ENCODE results near the gene CHIT1.

Gene CHIT1

GRCh38 chr1:203187689-203188264 lies 41.7 kb downstream of the CHIT1 start:
- no peak for DNase-seq

GRCh38 chr1:203187304-203187685 lies 42.2 kb downstream of the CHIT1 start:
- no peak for DNase-seq

GRCh38 chr1:203186446-203187303 lies 42.8 kb downstream of the CHIT1 start, which contains the start of gene CHI3L1:
Gene CHI3L1, minus strand, starts transcription at chr1:203186704. Its CDS starts 81 bp downstream, at chr1:203186623.
- DNase-seq = no peak

- DNase-seq = no peak
These were observed 43.4 kb downstream of the CHIT1 start for GRCh38 chr1:203186091-203186445.

GRCh38 chr1:203185585-203185984 lies 43.9 kb downstream of the CHIT1 start:
- DNase-seq = no peak

GRCh38 chr1:203185061-203185461 lies 44.4 kb downstream of the CHIT1 start:
- no peak for DNase-seq

GRCh38 chr1:203184467-203184866 lies 45.0 kb downstream of the CHIT1 start:
- no peak for DNase-seq

- no peak for DNase-seq
These were observed 45.6 kb downstream of the CHIT1 start for GRCh38 chr1:203183828-203184227.

GRCh38 chr1:203182387-203182953 lies 47.0 kb downstream of the CHIT1 start:
- no peak for DNase-seq

- DNase-seq = no peak
These were observed 47.7 kb downstream of the CHIT1 start for GRCh38 chr1:203181586-203182386.

GRCh38 chr1:203180611-203181330 lies 48.7 kb downstream of the CHIT1 start:
- DNase-seq = no peak

- DNase-seq = no peak
These were observed 49.8 kb downstream of the CHIT1 start for GRCh38 chr1:203179667-203180005.

GRCh38 chr1:203178821-203179666 lies 50.4 kb downstream of the CHIT1 start:
- DNase-seq = no peak

- no peak for DNase-seq
These were observed 51.4 kb downstream of the CHIT1 start for GRCh38 chr1:203178083-203178482.

- DNase-seq = no peak
These were observed 51.9 kb downstream of the CHIT1 start for GRCh38 chr1:203177470-203178039.

GRCh38 chr1:203177036-203177405 lies 52.5 kb downstream of the CHIT1 start:
- DNase-seq = no peak

- no peak for DNase-seq
These were observed 53.0 kb downstream of the CHIT1 start for GRCh38 chr1:203176273-203177035.

- DNase-seq = no peak
These were observed 53.6 kb downstream of the CHIT1 start for GRCh38 chr1:203175827-203176241.

- no peak for DNase-seq
These were observed 54.1 kb downstream of the CHIT1 start, which contains the start of gene MYBPH for GRCh38 chr1:203175237-203175826. Gene MYBPH, minus strand, starts transcription at chr1:203175826. Its CDS starts 71 bp downstream, at chr1:203175755.

All from NCI-H1417 (cell line).